Measurements from ENCODE around the gene SMC3. TPM values are rescaled to one million over a fixed set of nuclear protein-coding genes. Genes with fewer than 3 reads are reported as not detected.

Gene SMC3
- total and polyA plus RNA-seq, 2 experiments from 2014 or later: 72.3 to 320 TPM

DNA sequence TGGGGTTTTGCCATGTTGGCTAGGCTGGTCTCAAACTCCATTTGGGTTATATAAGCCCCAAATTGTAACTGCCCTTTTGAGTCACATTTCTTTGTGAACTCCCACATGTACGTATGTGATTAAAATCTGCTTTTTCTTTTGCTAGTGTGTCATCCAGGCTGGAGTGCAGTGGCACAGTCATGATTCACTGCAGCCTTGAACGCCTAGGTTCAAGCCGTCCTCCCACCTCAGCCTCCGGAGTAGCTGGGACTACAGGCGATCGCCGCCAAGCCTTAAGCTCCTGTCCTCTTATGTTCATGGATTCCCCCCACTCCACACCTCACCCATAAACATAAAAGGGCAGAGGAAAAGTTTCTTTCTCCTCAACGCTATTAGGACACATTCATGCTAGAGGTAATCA, 4.4 kb upstream of the SMC3 start (continued):
- TF ChIP-seq JUNB (IDR thresholded peaks at IDR 0.05; ENCODE audit: unreplicated experiment) (no peak), ZNF114 (CRISPR knock-in tag; IDR thresholded peaks at IDR 0.05) (no peak), EZH2 (IDR thresholded peaks at IDR 0.05; ENCODE audit: low read depth, unreplicated experiment) (no peak)

DNA sequence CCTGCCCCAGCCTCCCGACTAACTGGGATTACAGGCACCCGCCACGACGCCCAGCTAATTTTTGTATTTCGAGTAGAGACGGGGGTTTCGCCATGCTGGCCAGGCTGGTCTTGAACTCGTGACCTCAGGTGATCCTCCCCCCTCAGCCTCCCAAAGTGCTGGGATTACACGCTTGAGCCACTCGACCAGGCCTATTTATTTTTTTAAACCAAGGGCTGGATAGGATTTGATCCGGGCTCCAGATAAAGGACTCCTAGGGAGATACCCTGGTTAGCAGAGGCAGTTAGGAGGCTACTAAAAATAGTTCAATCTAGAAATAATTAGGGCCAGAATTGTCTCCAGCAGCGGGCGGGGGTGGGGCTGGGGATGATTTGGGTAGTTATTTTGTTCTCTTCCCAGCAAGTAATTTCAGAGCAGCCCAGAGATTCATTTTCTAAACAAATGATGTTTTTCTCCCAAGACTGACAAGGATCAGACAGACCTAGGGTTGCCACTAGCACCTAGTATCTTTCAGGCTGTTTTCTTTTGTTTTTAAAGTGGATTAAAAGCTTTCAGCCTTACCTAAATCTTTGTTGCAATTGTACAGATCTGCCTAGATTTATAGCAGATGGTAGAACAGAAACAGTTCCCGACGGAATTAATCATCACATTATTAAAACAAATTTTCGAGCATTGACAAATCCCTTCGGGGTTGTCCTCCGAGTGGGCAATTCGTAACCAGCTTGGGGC, 859 bp upstream of the SMC3 start:
- H3K4me2 ChIP-seq: peak overlapping the region; percentile 72
- TF ChIP-seq ZNF331 (CRISPR knock-in tag; IDR thresholded peaks at IDR 0.05; ENCODE audit: low read depth): no peak
- no peak for TF ChIP-seq CREB1 (CRISPR knock-in tag; IDR thresholded peaks at IDR 0.05; ENCODE audit: low read depth)
- TF ChIP-seq EZH2 (IDR thresholded peaks at IDR 0.05; ENCODE audit: low read depth, unreplicated experiment): no peak
- TF ChIP-seq JUNB (IDR thresholded peaks at IDR 0.05; ENCODE audit: unreplicated experiment): no peak
- TF ChIP-seq ZNF114 (CRISPR knock-in tag; IDR thresholded peaks at IDR 0.05): no peak
- TF ChIP-seq POLR2AphosphoS5 (IDR thresholded peaks at IDR 0.05; ENCODE audit: low read depth): no peak
- TF ChIP-seq, protein P1, sequence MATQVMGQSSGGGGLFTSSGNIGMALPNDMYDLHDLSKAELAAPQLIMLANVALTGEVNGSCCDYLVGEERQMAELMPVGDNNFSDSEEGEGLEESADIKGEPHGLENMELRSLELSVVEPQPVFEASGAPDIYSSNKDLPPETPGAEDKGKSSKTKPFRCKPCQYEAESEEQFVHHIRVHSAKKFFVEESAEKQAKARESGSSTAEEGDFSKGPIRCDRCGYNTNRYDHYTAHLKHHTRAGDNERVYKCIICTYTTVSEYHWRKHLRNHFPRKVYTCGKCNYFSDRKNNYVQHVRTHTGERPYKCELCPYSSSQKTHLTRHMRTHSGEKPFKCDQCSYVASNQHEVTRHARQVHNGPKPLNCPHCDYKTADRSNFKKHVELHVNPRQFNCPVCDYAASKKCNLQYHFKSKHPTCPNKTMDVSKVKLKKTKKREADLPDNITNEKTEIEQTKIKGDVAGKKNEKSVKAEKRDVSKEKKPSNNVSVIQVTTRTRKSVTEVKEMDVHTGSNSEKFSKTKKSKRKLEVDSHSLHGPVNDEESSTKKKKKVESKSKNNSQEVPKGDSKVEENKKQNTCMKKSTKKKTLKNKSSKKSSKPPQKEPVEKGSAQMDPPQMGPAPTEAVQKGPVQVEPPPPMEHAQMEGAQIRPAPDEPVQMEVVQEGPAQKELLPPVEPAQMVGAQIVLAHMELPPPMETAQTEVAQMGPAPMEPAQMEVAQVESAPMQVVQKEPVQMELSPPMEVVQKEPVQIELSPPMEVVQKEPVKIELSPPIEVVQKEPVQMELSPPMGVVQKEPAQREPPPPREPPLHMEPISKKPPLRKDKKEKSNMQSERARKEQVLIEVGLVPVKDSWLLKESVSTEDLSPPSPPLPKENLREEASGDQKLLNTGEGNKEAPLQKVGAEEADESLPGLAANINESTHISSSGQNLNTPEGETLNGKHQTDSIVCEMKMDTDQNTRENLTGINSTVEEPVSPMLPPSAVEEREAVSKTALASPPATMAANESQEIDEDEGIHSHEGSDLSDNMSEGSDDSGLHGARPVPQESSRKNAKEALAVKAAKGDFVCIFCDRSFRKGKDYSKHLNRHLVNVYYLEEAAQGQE (IDR thresholded peaks at IDR 0.05; ENCODE audit: unreplicated experiment): no peak
- TF ChIP-seq, protein P2, sequence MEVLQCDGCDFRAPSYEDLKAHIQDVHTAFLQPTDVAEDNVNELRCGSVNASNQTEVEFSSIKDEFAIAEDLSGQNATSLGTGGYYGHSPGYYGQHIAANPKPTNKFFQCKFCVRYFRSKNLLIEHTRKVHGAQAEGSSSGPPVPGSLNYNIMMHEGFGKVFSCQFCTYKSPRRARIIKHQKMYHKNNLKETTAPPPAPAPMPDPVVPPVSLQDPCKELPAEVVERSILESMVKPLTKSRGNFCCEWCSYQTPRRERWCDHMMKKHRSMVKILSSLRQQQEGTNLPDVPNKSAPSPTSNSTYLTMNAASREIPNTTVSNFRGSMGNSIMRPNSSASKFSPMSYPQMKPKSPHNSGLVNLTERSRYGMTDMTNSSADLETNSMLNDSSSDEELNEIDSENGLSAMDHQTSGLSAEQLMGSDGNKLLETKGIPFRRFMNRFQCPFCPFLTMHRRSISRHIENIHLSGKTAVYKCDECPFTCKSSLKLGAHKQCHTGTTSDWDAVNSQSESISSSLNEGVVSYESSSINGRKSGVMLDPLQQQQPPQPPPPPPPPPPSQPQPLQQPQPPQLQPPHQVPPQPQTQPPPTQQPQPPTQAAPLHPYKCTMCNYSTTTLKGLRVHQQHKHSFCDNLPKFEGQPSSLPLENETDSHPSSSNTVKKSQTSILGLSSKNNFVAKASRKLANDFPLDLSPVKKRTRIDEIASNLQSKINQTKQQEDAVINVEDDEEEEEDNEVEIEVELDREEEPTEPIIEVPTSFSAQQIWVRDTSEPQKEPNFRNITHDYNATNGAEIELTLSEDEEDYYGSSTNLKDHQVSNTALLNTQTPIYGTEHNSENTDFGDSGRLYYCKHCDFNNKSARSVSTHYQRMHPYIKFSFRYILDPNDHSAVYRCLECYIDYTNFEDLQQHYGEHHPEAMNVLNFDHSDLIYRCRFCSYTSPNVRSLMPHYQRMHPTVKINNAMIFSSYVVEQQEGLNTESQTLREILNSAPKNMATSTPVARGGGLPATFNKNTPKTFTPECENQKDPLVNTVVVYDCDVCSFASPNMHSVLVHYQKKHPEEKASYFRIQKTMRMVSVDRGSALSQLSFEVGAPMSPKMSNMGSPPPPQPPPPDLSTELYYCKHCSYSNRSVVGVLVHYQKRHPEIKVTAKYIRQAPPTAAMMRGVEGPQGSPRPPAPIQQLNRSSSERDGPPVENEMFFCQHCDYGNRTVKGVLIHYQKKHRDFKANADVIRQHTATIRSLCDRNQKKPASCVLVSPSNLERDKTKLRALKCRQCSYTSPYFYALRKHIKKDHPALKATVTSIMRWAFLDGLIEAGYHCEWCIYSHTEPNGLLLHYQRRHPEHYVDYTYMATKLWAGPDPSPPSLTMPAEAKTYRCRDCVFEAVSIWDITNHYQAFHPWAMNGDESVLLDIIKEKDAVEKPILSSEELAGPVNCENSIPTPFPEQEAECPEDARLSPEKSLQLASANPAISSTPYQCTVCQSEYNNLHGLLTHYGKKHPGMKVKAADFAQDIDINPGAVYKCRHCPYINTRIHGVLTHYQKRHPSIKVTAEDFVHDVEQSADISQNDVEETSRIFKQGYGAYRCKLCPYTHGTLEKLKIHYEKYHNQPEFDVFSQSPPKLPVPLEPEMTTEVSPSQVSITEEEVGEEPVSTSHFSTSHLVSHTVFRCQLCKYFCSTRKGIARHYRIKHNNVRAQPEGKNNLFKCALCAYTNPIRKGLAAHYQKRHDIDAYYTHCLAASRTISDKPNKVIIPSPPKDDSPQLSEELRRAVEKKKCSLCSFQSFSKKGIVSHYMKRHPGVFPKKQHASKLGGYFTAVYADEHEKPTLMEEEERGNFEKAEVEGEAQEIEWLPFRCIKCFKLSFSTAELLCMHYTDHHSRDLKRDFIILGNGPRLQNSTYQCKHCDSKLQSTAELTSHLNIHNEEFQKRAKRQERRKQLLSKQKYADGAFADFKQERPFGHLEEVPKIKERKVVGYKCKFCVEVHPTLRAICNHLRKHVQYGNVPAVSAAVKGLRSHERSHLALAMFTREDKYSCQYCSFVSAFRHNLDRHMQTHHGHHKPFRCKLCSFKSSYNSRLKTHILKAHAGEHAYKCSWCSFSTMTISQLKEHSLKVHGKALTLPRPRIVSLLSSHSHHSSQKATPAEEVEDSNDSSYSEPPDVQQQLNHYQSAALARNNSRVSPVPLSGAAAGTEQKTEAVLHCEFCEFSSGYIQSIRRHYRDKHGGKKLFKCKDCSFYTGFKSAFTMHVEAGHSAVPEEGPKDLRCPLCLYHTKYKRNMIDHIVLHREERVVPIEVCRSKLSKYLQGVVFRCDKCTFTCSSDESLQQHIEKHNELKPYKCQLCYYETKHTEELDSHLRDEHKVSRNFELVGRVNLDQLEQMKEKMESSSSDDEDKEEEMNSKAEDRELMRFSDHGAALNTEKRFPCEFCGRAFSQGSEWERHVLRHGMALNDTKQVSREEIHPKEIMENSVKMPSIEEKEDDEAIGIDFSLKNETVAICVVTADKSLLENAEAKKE (CRISPR knock-in tag; IDR thresholded peaks at IDR 0.05): no peak
- no peak for TF ChIP-seq NANOG (IDR thresholded peaks at IDR 0.05; ENCODE audit: borderline replicate concordance)
- TF ChIP-seq, protein P3, sequence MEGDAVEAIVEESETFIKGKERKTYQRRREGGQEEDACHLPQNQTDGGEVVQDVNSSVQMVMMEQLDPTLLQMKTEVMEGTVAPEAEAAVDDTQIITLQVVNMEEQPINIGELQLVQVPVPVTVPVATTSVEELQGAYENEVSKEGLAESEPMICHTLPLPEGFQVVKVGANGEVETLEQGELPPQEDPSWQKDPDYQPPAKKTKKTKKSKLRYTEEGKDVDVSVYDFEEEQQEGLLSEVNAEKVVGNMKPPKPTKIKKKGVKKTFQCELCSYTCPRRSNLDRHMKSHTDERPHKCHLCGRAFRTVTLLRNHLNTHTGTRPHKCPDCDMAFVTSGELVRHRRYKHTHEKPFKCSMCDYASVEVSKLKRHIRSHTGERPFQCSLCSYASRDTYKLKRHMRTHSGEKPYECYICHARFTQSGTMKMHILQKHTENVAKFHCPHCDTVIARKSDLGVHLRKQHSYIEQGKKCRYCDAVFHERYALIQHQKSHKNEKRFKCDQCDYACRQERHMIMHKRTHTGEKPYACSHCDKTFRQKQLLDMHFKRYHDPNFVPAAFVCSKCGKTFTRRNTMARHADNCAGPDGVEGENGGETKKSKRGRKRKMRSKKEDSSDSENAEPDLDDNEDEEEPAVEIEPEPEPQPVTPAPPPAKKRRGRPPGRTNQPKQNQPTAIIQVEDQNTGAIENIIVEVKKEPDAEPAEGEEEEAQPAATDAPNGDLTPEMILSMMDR (conservative IDR thresholded peaks at IDR 0.05; ENCODE audit: low read depth in 2 of 2): no peak
- TF ChIP-seq, protein P4, sequence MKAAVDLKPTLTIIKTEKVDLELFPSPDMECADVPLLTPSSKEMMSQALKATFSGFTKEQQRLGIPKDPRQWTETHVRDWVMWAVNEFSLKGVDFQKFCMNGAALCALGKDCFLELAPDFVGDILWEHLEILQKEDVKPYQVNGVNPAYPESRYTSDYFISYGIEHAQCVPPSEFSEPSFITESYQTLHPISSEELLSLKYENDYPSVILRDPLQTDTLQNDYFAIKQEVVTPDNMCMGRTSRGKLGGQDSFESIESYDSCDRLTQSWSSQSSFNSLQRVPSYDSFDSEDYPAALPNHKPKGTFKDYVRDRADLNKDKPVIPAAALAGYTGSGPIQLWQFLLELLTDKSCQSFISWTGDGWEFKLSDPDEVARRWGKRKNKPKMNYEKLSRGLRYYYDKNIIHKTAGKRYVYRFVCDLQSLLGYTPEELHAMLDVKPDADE (IDR thresholded peaks at IDR 0.05): no peak

More for the DNA sequence above, 859 bp upstream of the SMC3 start:
- ATAC-seq (no peak), DNase-seq (ENCODE audit: low spot score) (peak; percentile 18)
- Mint-ChIP-seq H3K27ac (peak overlapping the region; percentile 100), H3K4me1 (peaks cover 10% of the 10 kb centered on the region; the same call in 2 of the 3 replicates), H3K27me3 (ENCODE audit: insufficient read depth, low read depth, poor library complexity) (peaks cover 5% of the 10 kb centered on the region), H3K36me3 (ENCODE audit: low read depth) (peaks cover 9% of the 10 kb centered on the region), H3K4me3 (peak overlapping the region; percentile 95), H3K9me3 (no peaks in the 10 kb centered on the region)
- H3K79me2 ChIP-seq (replicated peaks; ENCODE audit: insufficient read depth): peaks cover 39% of the 10 kb centered on the region
- no peaks in the 10 kb centered on the region; the same call in 1 of the 2 replicates for H3K36me3 ChIP-seq (ENCODE audit: insufficient read depth)
- no peaks in the 10 kb centered on the region for H3K27me3 ChIP-seq (ENCODE audit: insufficient read depth)
- no peaks in the 10 kb centered on the region for H3K9me2 ChIP-seq (ENCODE audit: insufficient read depth)
- no peak overlapping the region for H2AFZ ChIP-seq
- H3K27ac ChIP-seq (ENCODE audit: low read depth): peak overlapping the region; percentile 94
- no peaks in the 10 kb centered on the region; the same call in 1 of the 2 replicates for H3K4me1 ChIP-seq (ENCODE audit: insufficient read depth)
- peaks cover 19% of the 10 kb centered on the region for H4K20me1 ChIP-seq (replicated peaks; ENCODE audit: insufficient read depth)
- H3K4me3 ChIP-seq: peak overlapping the region; percentile 89
- H3F3A ChIP-seq (replicated peaks; ENCODE audit: low read depth): no peaks in the 10 kb centered on the region

Data from GM23338 (cell line).